CD4-positive, CD25-positive, alpha-beta regulatory T cell (primary cell): ENCODE data around the gene AFG1L. TPM values are rescaled to one million over a fixed set of nuclear protein-coding genes. Genes with fewer than 3 reads are reported as not detected.

Experiments
- ATAC-seq, 2 donors: fragments of 150-1000 bp; cut with Tn5 transposase; one replicate each; pipeline ENCODE4 v1.10.0; 2021; ENCODE audit warnings: low read depth in 2 of 2, moderate number of reproducible peaks in 2 of 2, moderate library complexity in 1 of 2
- DNase-seq, 3 donors: peaks; one replicate each; pipeline versions ENCODE4 v3.0.0 to v3.0.0-alpha.2; 2012 to 2022; ENCODE audit warnings: mixed read lengths in 1 of 3
- H3K27ac ChIP-seq: one replicate; pipeline ENCODE4 v1.7.0; 2013; ENCODE audit warnings: mild to moderate bottlenecking, low read length; ENCODE audit not compliant: insufficient read depth, poor library complexity, severe bottlenecking
- H3K27me3 ChIP-seq: one replicate; pipeline ENCODE4 v1.7.0; 2013; ENCODE audit warnings: low read length; ENCODE audit not compliant: control insufficient read depth, insufficient read depth
- H3K36me3 ChIP-seq: one replicate; pipeline ENCODE4 v1.7.0; 2013; ENCODE audit warnings: mild to moderate bottlenecking, low read length, moderate library complexity; ENCODE audit not compliant: control insufficient read depth, insufficient read depth
- H3K4me1 ChIP-seq: 2 replicates; pipeline ENCODE4 v1.7.0; 2013; ENCODE audit warnings: mild to moderate bottlenecking, low read length; ENCODE audit not compliant: insufficient read depth, control insufficient read depth, poor library complexity, severe bottlenecking
- H3K4me3 ChIP-seq: one replicate; pipeline ENCODE4 v1.7.0; 2013; ENCODE audit warnings: low read depth, mild to moderate bottlenecking, low read length, moderate library complexity
- H3K9me3 ChIP-seq, 2 experiments: 1 replicate in 1 of 2; 2 replicates in 1 of 2; pipeline ENCODE4 v1.7.0; 2013; ENCODE audit warnings: low read length in 2 of 2, mild to moderate bottlenecking in 1 of 2, moderate library complexity in 1 of 2; ENCODE audit not compliant: control insufficient read depth in 2 of 2
- H3K27ac Mint-ChIP-seq, 3 donors: one replicate each; pipeline ENCODE4 v1.8.0; 2020 to 2022; ENCODE audit warnings: mild to moderate bottlenecking in 3 of 3, mixed read lengths in 3 of 3, moderate library complexity in 2 of 3
- H3K27me3 Mint-ChIP-seq: one replicate; pipeline ENCODE4 v1.8.0; 2022; ENCODE audit warnings: mild to moderate bottlenecking, mixed read lengths
- H3K36me3 Mint-ChIP-seq: one replicate; pipeline ENCODE4 v1.8.0; 2020; ENCODE audit warnings: mixed read lengths
- H3K4me1 Mint-ChIP-seq, 4 donors: one replicate each; pipeline ENCODE4 v1.8.0; 2020 to 2022; ENCODE audit warnings: mixed read lengths in 4 of 4, mild to moderate bottlenecking in 1 of 4
- H3K4me3 Mint-ChIP-seq, 4 donors: one replicate each; pipeline ENCODE4 v1.8.0; 2020 to 2022; ENCODE audit warnings: mild to moderate bottlenecking in 4 of 4, mixed read lengths in 4 of 4, moderate library complexity in 3 of 4
- H3K9me3 Mint-ChIP-seq, 7 donors: one replicate each; pipeline ENCODE4 v1.8.0; 2020 to 2022; ENCODE audit warnings: mixed read lengths in 7 of 7, mild to moderate bottlenecking in 3 of 7, moderate library complexity in 2 of 7
- polyA plus RNA-seq, 4 donors: library from polyadenylated mRNA; unstranded; fragments of 300-500 nt; fragmentation: Illumina TruSeq; gene quantifications; one replicate each; pipeline ENCODE4 v1.2.3, GENCODE V29; 2021
- total RNA-seq: library from RNA; stranded (reverse); gene quantifications from one replicate; pipeline ENCODE4 v1.2.3, GENCODE V29; 2022

Gene AFG1L
- total and polyA plus RNA-seq, 5 donors from 2014 or later, result 0.55 to 4.4 (median 2.2) TPM

DNA sequence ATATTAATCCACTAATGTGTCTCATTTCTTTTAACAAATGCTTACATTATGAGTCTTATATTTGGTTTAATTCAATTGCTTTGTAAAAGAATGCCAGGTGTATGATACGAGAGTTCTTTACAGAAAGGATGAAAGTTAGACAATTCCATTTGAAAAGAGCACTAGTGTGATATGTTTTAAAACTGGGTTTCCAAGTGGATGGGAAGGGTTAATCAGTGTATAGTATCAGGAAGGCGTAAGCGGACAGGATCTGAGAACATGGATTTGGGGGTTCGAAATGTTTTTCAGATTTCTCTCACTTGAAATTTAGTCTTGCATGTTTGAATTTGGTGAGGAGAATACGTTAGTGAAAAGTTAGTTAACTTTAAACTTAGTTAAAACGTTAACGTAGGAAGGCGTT, 268.4 kb downstream of the AFG1L start:
- H3K9me3 Mint-ChIP-seq, result peaks cover 0 to 5% (median 0%) of the 10 kb centered on the region in 7 donors
- H3K4me3 Mint-ChIP-seq, result peak overlapping the region; percentile 81 to 93 (median 85)
- Histone ChIP-seq H3K9me3 (no peaks in the 10 kb centered on the region), H3K27me3 (no peaks in the 10 kb centered on the region), H3K4me3 (peak overlapping the region; percentile 21), H3K36me3 (peaks cover 8% of the 10 kb centered on the region), H3K4me1 (peaks cover 43% of the 10 kb centered on the region), H3K27ac (no peak overlapping the region)
- DNase-seq, result no peak
- no peaks in the 10 kb centered on the region for H3K27me3 Mint-ChIP-seq
- H3K4me1 Mint-ChIP-seq, result peaks cover 27 to 62% (median 47%) of the 10 kb centered on the region in 4 donors
- no peak for ATAC-seq
- H3K27ac Mint-ChIP-seq, result peak overlapping the region; percentile 4 to 45 (median 22)
- peaks cover 12% of the 10 kb centered on the region for H3K36me3 Mint-ChIP-seq

DNA sequence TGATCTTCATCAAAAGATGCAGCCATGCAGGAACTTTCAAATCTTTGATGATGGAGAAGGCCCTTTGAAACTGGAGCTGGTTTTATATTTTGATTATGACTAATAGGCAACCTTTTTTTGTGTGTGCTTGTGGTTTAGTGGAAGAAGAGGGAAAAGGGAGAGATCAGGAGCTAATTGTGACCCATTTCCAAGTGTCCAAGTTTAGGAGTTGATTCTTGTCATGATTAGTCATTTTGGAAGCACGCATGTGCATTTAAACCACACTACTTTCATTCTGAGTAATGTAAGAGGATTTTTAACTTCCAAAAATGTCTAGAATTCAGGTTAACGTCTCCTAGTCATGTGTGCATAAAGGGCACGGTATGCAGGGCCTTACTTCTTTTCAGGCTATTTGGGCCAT, 269.3 kb downstream of the AFG1L start:
- peak overlapping the region in 1 of 3 donors; percentile 20 for H3K27ac Mint-ChIP-seq
- peaks cover 0 to 5% (median 0%) of the 10 kb centered on the region in 7 donors for H3K9me3 Mint-ChIP-seq
- Histone ChIP-seq H3K36me3 (peaks cover 11% of the 10 kb centered on the region), H3K9me3 (no peaks in the 10 kb centered on the region), H3K27ac (peak overlapping the region; percentile 48), H3K4me3 (peak overlapping the region; percentile 49), H3K27me3 (no peaks in the 10 kb centered on the region), H3K4me1 (peaks cover 43% of the 10 kb centered on the region)
- H3K4me1 Mint-ChIP-seq, result peaks cover 29 to 71% (median 55%) of the 10 kb centered on the region in 4 donors
- peak overlapping the region in 2 of 4 donors; percentile 36 to 64 for H3K4me3 Mint-ChIP-seq
- no peaks in the 10 kb centered on the region for H3K27me3 Mint-ChIP-seq
- DNase-seq (peak in 1 of 3 donors; percentile 44), ATAC-seq (no peak)
- peaks cover 21% of the 10 kb centered on the region for H3K36me3 Mint-ChIP-seq

DNA sequence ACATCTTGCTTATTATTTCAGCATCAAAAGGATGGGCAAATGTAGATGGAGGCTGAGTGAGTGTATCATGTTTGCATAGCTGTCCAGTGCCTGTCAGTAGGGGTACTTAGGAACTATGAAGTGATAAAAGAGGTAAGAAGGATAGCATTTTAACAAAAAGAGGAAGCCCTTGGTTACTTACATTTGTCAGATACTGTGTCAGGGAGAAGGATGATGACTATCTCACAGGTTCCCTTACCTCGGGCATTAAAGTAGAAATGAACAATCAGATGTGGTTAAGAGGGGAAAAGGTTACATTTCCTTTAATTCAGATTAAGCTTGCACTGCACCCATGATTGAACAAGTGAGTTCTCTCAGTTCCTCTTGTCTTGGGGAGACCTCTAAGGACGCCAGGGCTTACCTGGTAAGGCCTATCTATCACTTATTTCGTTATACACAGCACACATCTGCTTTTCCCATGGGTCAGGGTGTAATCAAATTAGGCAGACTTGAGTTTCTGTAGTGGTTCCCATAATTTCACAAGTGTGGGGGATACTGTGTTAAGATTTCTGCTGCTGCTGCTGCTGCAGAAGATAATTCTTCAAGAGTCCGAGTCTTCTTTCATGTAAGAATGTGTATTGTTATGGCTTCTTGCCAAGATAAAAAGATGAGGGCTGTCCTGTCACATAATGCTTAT, 270.4 kb downstream of the AFG1L start:
- H3K4me1 Mint-ChIP-seq, result peaks cover 29 to 74% (median 59%) of the 10 kb centered on the region in 4 donors
- Histone ChIP-seq H3K36me3 (peaks cover 21% of the 10 kb centered on the region), H3K27me3 (no peaks in the 10 kb centered on the region), H3K27ac (peak overlapping the region; percentile 48), H3K9me3 (no peaks in the 10 kb centered on the region), H3K4me3 (peak overlapping the region; percentile 49), H3K4me1 (peaks cover 43% of the 10 kb centered on the region)
- H3K27me3 Mint-ChIP-seq, result no peaks in the 10 kb centered on the region
- peaks cover 0 to 5% (median 0%) of the 10 kb centered on the region in 7 donors for H3K9me3 Mint-ChIP-seq
- peak overlapping the region; percentile 33 to 95 (median 72) for H3K27ac Mint-ChIP-seq
- ATAC-seq (peak; percentile 71 to 72), DNase-seq (peak in 2 of 3 donors; percentile 66 to 77)
- H3K36me3 Mint-ChIP-seq, result peaks cover 25% of the 10 kb centered on the region
- peak overlapping the region; percentile 59 to 66 (median 64) for H3K4me3 Mint-ChIP-seq

DNA sequence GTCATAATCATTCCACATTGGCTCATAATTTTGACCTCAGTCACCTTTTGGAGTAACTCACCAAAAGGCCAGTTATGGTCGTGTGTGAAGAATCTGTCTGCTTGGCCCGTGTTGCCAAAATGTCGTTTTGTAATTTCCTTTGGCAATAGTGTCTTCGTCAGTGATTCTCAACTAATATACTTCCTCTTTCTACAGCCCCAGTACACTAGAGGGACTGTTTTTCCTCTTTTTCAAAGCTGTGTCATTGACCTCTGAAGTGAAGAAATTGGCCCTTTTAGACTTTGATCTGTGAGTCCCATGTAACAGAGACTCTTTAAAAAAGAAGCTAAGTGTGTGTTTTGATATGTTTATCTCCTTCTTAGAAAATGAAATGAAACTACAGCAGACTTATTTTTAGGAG, 271.0 kb downstream of the AFG1L start:
- H3K36me3 ChIP-seq, result peaks cover 26% of the 10 kb centered on the region
- Mint-ChIP-seq H3K4me3 (peak overlapping the region; percentile 34 to 66 (median 52)), H3K27ac (peak overlapping the region; percentile 48 to 95 (median 62)), H3K36me3 (peaks cover 29% of the 10 kb centered on the region), H3K9me3 (peaks cover 0 to 5% (median 0%) of the 10 kb centered on the region in 7 donors), H3K27me3 (no peaks in the 10 kb centered on the region), H3K4me1 (peaks cover 29 to 77% (median 60%) of the 10 kb centered on the region in 4 donors)
- peaks cover 43% of the 10 kb centered on the region for H3K4me1 ChIP-seq
- DNase-seq (peak in 1 of 3 donors; percentile 16), ATAC-seq (peak in 1 of 2 donors; percentile 35)
- H3K27me3 ChIP-seq, result no peaks in the 10 kb centered on the region
- H3K4me3 ChIP-seq, result peak overlapping the region; percentile 49
- H3K9me3 ChIP-seq, result no peaks in the 10 kb centered on the region
- no peak overlapping the region for H3K27ac ChIP-seq

DNA sequence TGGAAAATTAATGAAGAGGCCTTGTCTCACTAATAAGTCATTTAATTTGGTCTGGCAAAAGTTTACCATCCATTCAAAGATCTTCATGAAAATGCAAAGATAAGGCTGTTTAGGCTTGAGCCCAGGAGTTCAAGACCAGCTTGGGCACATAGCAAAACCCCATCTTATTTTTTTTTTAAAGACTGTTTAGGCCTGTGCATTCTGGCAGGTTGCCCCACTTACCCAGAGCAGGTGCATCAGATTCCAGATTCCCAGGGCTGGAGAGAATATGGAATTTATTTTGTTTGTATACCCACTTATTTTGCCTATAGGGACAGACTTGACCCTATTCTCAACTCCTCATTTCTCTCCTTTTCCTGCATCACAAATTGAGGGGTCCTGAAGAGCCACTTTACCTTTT, 271.6 kb downstream of the AFG1L start:
- ATAC-seq, result no peak
- peak overlapping the region; percentile 48 to 95 (median 62) for H3K27ac Mint-ChIP-seq
- H3K4me1 ChIP-seq, result peaks cover 43% of the 10 kb centered on the region
- peaks cover 31% of the 10 kb centered on the region for H3K36me3 ChIP-seq
- no peaks in the 10 kb centered on the region for H3K9me3 ChIP-seq
- H3K9me3 Mint-ChIP-seq, result peaks cover 0 to 5% (median 0%) of the 10 kb centered on the region in 7 donors
- H3K4me1 Mint-ChIP-seq, result peaks cover 34 to 82% (median 63%) of the 10 kb centered on the region in 4 donors
- no peak overlapping the region for H3K27ac ChIP-seq
- peak overlapping the region; percentile 49 for H3K4me3 ChIP-seq
- no peaks in the 10 kb centered on the region for H3K27me3 ChIP-seq
- DNase-seq, result no peak
- H3K4me3 Mint-ChIP-seq, result no peak overlapping the region
- peaks cover 35% of the 10 kb centered on the region for H3K36me3 Mint-ChIP-seq
- no peaks in the 10 kb centered on the region for H3K27me3 Mint-ChIP-seq

DNA sequence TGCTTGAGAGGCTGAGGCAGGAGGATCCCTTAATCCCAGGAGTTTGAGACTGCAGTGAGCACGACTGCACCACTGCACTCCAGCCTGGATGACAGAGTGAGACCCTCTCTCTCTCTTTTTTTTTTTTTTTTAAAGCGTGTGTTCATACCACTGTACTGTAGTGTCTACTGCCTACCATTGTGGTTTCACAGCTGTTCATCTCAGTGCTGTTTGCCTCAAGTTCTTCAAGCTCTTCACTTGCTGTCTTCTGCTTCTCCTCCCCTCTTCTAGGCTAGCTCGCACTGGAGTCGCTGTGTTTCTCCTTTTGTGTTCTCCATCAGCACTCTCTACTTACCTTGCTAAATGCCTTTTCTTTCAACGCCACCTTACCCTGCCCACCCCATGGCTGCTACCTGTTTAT, 273.2 kb downstream of the AFG1L start:
- ATAC-seq (no peak), DNase-seq (no peak)
- H3K27ac Mint-ChIP-seq, result peak overlapping the region in 1 of 3 donors; percentile 45
- H3K9me3 Mint-ChIP-seq, result no peaks in the 10 kb centered on the region
- no peaks in the 10 kb centered on the region for H3K9me3 ChIP-seq
- peak overlapping the region in 3 of 4 donors; percentile 19 to 77 (median 62) for H3K4me3 Mint-ChIP-seq
- peaks cover 36% of the 10 kb centered on the region for H3K36me3 Mint-ChIP-seq
- H3K27ac ChIP-seq, result no peak overlapping the region
- peaks cover 35% of the 10 kb centered on the region for H3K36me3 ChIP-seq
- H3K4me1 Mint-ChIP-seq, result peaks cover 30 to 76% (median 54%) of the 10 kb centered on the region in 4 donors
- no peak overlapping the region for H3K4me3 ChIP-seq
- H3K27me3 ChIP-seq, result no peaks in the 10 kb centered on the region
- no peaks in the 10 kb centered on the region for H3K27me3 Mint-ChIP-seq
- peaks cover 30% of the 10 kb centered on the region for H3K4me1 ChIP-seq

DNA sequence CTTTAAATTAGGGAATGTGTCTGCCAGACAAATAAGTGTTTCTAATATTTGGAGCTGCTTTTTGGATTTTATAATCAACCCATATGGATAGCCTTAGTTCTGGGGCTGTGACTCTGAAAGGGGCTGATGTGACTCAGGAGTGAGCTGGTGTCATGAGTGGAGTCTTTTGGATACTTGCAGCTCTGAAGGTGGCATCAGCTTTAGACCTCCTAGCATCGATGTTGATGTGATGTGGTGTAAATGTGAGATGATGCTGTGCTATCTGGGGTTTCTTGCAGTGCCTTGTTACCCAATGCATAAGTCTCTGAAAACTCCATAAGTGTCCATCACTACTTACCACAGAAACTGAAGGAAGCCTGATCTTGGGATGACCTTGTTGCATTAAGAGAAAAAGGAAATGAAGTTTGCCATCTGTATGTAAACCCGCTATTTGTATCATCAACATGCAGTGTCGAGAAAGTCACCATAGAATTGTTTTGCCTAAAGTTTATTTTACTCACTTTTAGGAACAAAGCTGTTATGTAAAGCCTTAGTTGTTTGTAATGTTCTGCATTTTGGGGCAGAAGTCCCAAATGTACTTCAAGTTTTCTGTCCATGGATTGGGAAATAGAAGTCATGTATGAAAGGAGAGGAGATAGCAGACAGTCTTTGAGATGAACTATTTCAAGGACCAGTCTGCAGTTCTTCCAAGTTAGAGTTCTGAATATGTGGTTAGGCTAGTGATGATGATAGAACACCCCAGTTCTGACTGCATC, 273.9 kb downstream of the AFG1L start:
- H3K27me3 Mint-ChIP-seq, result no peaks in the 10 kb centered on the region
- H3K9me3 Mint-ChIP-seq, result no peaks in the 10 kb centered on the region
- Histone ChIP-seq H3K27ac (no peak overlapping the region), H3K36me3 (peaks cover 35% of the 10 kb centered on the region), H3K4me3 (no peak overlapping the region), H3K27me3 (no peaks in the 10 kb centered on the region), H3K4me1 (peaks cover 29% of the 10 kb centered on the region), H3K9me3 (no peaks in the 10 kb centered on the region)
- peak overlapping the region in 3 of 4 donors; percentile 19 to 77 (median 62) for H3K4me3 Mint-ChIP-seq
- peaks cover 36% of the 10 kb centered on the region for H3K36me3 Mint-ChIP-seq
- peaks cover 26 to 76% (median 52%) of the 10 kb centered on the region in 4 donors for H3K4me1 Mint-ChIP-seq
- H3K27ac Mint-ChIP-seq, result peak overlapping the region in 1 of 3 donors; percentile 45
- DNase-seq (no peak), ATAC-seq (no peak)
